Skin epidermis (tissue), 12 donors: ENCODE data around the gene AEBP1.
A peak's percentile ranks its signal among the peaks of the same experiment; 100 is the strongest.

Source experiments
- H3K27ac ChIP-seq, 21 experiments: fragments of 200-600 bp; sonication (generic) in 11 of 21; one replicate each; pipeline ENCODE4 v1.5.0; 2020; ENCODE audit warnings: mild to moderate bottlenecking in 3 of 21, inconsistent platforms in 2 of 21, moderate library complexity in 2 of 21
- H3K4me3 ChIP-seq, 7 experiments: fragments of 200-600 bp; sonication (generic) in 2 of 7; one replicate each; pipeline ENCODE4 v1.5.0; 2020; ENCODE audit warnings: inconsistent platforms in 2 of 7, mild to moderate bottlenecking in 2 of 7, moderate library complexity in 1 of 7

The AEBP1 gene

DNA sequence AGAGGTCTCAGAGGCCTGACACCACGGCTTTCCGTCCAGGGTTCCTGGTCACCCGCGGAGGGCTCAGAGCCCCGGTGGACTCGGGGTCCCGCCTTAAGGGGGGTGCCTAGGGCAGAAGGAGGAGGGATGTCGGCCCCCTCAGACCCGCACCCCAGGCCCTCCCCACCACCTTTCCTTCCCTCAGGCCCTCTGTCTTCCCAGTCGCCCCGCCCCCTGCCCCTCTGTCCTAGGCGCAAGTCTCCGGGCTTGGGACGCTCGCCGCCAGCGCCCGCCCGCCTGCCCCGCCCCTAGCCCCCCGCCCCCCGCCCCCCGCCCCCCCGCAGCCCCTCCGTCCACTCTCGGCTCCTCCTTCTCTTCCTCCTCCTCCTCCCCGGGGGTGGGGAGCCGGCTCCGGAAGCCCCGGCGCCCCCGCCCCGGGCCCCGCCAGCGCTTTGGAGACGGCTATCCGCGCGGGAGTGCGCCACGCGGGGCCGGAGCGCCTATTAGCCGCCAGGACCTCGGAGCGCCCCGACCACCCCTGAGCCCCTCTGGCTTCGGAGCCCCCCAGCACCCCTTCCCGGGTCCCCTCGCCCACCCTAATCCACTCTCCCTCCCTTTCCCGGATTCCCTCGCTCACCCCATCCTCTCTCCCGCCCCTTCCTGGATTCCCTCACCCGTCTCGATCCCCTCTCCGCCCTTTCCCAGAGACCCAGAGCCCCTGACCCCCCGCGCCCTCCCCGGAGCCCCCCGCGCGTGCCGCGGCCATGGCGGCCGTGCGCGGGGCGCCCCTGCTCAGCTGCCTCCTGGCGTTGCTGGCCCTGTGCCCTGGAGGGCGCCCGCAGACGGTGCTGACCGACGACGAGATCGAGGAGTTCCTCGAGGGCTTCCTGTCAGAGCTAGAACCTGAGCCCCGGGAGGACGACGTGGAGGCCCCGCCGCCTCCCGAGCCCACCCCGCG lies at the start of gene AEBP1:
AEBP1 (plus strand) TSS at position 423 of the 937 bp plus-strand sequence; CDS start at position 744, 321 bp downstream.
- Histone ChIP-seq H3K4me3 (peak within 1 kb of the TSS; percentile 42 to 60 (median 44)), H3K27ac (peak within 1 kb of the TSS; percentile 51 to 99 (median 91))

DNA sequence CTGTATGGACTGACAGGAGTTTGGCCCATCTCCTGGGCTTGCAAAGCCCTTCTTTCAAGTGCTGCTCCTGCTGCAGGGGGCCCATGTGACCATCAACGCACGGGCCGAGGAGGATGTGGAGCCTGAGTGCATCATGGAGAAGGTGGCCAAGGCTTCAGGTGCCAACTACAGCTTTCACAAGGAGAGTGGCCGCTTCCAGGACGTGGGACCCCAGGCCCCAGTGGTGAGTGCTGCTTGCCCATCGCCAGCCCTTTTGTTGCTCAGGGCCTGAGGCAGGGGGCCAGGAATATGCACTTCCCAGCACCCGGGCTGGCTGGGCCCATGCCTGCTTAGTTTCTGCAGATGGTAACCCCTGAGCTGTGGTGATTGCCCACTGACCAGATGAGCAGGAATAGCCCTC lies 47.5 kb upstream of the AEBP1 start:
- no peak overlapping the region for H3K27ac ChIP-seq
- no peak overlapping the region for H3K4me3 ChIP-seq

DNA sequence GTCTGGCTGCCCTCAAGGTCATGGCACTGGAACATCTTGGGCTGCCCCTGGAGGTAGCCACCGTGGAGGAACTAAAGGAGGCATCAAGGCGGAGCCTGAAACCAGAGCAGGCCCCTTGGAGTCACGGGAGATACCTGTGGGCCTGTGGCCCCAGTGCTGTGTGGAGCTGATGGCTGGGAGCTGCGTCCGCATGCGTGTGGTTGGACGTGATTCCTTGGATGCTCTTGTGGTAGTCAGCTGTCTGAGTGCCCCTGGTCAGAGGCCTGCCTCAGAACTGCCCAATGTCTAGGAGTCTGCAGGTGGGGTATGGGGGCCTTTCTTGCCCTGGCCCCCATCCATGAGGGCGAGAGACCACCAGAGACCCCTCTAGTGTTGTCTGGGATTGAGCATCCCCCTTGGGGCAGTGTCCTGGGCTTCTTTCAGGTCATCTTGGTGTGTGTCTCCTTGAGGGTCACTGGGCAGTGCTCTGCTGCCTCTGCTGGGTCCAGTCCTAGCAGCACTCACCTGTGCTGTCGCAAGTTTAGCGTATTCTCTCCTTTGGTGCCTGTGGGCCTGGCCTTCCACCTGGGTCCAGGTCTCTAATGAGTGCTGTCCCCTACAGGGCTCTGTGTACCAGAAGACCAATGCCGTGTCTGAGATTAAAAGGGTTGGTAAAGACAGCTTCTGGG lies 46.8 kb upstream of the AEBP1 start:
- Histone ChIP-seq H3K4me3 (no peak overlapping the region), H3K27ac (peak overlapping the region in 3 of 21 experiments; percentile 40 to 63 (median 50))

DNA sequence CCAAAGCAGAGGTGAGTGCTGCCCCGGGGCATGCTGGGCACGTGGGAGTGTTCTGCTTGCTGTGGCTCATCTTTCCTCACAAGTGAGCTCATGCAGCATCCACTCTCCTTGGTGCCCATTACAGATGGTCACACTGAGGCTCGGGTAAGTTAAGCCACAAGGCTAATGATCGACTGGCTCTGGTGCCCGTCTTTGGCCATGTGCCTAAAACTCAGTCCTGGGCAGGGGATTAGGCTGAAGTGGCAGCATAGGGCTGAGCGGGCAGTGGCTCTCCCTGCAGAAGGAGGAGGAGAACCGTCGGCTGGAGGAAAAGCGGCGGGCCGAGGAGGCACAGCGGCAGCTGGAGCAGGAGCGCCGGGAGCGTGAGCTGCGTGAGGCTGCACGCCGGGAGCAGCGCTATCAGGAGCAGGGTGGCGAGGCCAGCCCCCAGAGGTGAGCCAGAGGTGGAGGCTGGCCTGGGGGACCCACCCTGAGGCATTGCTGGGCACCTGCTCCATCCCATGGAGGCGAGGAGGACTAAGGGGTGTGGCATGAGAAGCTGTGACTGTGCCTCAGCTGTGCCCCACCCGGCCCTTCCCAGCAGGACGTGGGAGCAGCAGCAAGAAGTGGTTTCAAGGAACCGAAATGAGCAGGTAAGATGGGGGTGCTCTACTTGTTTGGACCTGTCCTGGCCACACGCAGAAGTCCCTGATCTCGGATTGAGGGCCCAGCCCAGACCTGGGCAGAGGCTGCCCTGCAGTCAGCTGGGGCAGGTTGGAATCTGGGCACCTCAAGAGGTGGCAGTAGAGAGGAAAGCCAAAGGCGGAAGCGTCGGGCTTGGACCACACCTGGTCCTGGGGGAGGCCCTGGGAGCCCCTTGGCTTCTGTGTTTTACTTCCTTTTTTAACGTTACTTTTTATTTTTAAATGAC lies 46.0 kb upstream of the AEBP1 start:
- no peak overlapping the region for H3K4me3 ChIP-seq

DNA sequence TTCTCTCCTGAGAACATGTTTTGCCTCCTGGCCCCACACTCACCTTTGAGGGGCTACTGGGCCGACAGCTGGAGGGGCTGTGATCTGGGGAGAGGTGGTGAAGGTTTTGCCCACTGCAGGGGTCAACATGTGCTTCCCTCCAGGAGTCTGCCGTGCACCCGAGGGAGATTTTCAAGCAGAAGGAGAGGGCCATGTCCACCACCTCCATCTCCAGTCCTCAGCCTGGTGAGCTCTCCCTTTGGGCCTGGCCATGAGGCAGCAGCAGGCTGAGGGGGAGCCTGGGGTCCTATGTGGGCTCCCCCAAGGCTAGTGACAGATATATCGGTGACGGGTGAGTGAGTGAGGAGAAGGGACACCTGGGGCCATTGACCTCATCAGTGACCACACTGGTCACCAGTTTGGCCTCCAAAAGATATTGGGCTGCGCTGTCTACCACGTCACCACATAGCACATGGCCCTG lies 45.4 kb upstream of the AEBP1 start:
- Histone ChIP-seq H3K27ac (peak overlapping the region in 9 of 21 experiments; percentile 16 to 63 (median 40)), H3K4me3 (no peak overlapping the region)

More for the DNA sequence above, 46.0 kb upstream of the AEBP1 start:
- peak overlapping the region in 10 of 21 experiments; percentile 16 to 63 (median 37) for H3K27ac ChIP-seq

DNA sequence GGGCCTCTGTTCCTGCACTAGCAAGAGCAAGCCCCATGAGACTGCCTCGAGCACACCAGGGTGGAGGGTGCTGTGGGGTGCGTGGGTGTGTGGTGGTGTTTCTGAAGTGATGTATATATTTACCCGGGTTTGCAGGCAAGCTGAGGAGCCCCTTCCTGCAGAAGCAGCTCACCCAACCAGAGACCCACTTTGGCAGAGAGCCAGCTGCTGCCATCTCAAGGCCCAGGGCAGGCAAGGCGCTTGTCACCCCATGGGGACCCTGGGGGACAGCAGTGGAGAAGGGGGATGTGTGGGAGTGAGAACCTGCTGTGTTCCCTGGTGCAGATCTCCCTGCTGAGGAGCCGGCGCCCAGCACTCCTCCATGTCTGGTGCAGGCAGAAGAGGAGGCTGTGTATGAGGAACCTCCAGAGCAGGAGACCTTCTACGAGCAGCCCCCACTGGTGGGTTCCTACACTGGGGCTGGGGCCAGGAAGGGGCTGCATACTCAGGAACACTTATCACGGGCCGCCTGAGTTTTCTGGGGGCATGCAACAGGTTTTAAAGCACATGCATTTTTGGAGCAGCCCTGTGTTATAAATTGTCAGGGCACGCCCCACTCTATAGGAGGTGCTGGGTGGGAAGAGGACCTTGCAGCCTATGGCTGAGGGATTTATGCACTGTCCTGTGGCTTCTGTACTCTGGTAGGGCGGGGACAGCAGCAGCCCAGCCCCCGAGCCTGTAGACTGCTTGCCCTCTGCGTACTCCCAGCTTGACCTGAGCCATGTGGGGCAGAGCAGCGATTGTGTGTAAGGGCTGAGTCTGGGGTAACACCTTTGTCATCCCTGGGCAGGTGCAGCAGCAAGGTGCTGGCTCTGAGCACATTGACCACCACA lies 44.7 kb upstream of the AEBP1 start:
- Histone ChIP-seq H3K4me3 (no peak overlapping the region), H3K27ac (peak overlapping the region in 2 of 21 experiments; percentile 23 to 40)

DNA sequence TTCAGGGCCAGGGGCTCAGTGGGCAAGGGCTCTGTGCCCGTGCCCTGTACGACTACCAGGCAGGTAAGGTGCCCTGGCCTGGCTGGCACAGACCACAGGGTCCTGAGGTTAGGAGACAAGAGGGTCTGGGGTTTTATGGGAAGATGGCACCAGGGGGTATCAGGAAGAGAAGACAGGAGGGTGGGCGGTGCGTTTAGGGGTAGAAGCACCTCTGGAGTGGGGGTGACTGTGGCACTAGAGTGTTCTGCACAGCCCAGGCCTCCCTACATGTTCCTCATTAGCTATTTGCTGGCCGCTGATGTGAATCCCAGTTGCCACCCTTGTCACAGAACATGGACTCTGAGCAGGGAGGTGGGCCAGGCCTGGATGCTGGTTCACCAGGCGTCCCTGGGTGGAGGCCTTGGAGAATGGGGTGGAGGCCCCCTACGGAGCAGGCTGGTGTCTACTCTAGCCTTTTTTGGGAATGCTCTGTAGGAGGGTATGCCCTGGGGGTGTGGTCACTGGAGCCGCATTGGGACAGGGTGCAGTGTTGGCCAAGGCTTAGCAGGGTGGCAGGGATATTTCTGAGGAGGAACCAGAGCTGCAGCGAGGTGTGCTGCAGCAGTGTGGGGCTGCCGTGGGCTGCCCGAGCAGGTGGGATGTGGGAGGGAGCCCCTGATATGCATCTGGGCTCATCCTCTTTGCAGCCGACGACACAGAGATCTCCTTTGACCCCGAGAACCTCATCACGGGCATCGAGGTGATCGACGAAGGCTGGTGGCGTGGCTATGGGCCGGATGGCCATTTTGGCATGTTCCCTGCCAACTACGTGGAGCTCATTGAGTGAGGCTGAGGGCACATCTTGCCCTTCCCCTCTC lies 43.8 kb upstream of the AEBP1 start:
- Histone ChIP-seq H3K27ac (no peak overlapping the region), H3K4me3 (no peak overlapping the region)

DNA sequence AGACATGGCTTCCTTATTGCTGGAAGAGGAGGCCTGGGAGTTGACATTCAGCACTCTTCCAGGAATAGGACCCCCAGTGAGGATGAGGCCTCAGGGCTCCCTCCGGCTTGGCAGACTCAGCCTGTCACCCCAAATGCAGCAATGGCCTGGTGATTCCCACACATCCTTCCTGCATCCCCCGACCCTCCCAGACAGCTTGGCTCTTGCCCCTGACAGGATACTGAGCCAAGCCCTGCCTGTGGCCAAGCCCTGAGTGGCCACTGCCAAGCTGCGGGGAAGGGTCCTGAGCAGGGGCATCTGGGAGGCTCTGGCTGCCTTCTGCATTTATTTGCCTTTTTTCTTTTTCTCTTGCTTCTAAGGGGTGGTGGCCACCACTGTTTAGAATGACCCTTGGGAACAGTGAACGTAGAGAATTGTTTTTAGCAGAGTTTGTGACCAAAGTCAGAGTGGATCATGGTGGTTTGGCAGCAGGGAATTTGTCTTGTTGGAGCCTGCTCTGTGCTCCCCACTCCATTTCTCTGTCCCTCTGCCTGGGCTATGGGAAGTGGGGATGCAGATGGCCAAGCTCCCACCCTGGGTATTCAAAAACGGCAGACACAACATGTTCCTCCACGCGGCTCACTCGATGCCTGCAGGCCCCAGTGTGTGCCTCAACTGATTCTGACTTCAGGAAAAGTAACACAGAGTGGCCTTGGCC lies 43.0 kb upstream of the AEBP1 start:
- no peak overlapping the region for H3K27ac ChIP-seq
- no peak overlapping the region for H3K4me3 ChIP-seq

DNA sequence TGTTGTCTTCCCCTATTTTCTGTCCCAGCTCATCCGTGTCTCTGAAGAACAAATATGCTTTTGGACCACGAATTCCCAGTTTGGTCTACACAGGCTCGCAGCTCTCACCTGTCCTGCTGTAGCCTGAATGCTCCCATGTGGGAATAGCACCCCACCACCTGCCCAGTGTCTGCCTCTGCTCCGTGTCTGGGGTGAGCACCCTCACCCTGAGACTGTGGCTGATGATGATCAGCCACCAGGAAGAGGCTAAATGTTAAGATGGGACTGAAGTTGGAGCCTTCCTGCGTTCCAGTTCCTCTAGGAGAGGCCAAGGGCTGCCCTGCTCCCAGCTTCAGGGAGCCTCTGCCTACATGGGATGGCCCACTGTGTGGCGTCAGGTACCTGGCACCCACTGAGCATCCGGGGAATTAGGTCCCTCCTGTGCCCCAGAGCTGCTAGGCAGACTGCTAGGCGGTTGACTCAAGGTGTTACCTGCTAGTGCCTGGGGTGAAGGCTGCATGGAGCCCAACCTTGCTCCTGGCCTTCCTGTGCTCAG lies 42.4 kb upstream of the AEBP1 start:
- Histone ChIP-seq H3K27ac (no peak overlapping the region), H3K4me3 (no peak overlapping the region)

DNA sequence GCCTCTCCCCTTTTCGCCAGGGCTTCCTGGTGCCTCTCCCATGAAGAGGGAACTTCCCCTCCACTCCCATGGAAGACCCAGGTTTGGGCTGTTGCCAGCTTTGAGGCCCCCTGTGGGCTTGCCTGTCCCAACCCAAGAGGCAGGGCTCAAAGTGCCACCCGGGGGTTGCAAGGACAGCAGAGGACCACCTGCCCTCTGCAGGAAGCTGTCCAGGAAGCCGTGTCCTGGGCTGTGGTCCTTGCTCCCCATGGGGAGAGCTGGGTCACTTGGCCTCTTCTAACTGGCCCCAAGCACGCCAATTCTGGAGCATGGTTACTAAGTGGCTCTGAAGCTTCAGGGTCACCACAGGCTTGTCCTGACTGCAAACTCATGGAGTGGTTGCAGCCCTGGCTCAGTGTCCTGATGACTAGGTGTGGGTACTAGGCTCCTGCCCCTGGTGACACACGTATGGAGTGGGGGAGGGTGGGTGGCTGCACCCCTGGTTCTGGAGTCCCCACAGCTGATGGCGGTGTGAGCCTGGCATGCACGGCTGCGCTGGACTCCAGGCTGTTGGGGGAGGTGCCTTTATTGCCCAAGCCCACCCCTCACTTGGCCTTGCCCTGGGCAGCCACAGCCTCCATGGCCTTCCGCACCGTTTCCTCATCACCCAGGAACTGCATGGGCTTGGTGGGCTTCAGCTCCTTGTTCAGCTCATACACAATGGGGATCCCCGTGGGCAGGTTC lies 41.8 kb upstream of the AEBP1 start:
- H3K27ac ChIP-seq, result no peak overlapping the region

DNA sequence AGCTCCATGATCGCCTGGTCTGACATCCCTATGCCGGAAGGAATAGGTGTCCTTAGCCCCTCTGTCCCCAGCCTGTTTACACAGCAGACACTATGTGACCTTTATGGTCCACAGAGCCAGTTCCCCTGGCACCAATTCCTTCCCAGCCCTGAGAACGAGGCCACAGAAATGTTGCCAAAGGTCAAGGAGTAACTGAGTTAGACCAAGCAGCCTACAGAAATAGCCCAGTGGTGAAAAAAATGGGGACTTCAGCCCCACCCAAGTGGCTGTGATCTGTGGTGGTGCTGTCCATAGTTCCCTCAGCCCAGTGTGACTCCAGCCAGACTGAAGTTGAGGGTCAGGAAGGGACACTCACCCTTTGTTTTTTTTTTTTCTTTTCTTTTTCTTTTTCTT lies 41.2 kb upstream of the AEBP1 start:
- H3K4me3 ChIP-seq, result no peak overlapping the region
- H3K27ac ChIP-seq, result no peak overlapping the region

More for the DNA sequence above, 41.8 kb upstream of the AEBP1 start:
- H3K4me3 ChIP-seq, result no peak overlapping the region

DNA sequence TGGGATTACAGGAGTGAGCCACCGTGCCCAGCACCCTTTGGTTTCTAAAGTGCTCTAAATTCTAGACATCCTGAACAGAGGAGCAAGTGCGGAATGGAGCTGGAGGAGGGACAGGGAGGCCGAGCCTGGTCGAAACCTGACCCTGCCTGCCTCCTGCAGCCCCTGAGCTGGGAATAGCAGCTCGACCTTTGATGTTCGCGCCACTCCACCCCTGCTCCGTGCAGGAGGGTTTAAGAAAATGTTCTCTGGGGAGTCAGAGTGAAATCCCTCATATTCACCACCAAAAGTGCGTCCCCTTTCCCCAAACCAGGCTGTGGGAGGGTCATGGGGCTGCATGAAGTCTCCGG lies 40.6 kb upstream of the AEBP1 start:
- no peak overlapping the region for H3K4me3 ChIP-seq
- no peak overlapping the region for H3K27ac ChIP-seq

DNA sequence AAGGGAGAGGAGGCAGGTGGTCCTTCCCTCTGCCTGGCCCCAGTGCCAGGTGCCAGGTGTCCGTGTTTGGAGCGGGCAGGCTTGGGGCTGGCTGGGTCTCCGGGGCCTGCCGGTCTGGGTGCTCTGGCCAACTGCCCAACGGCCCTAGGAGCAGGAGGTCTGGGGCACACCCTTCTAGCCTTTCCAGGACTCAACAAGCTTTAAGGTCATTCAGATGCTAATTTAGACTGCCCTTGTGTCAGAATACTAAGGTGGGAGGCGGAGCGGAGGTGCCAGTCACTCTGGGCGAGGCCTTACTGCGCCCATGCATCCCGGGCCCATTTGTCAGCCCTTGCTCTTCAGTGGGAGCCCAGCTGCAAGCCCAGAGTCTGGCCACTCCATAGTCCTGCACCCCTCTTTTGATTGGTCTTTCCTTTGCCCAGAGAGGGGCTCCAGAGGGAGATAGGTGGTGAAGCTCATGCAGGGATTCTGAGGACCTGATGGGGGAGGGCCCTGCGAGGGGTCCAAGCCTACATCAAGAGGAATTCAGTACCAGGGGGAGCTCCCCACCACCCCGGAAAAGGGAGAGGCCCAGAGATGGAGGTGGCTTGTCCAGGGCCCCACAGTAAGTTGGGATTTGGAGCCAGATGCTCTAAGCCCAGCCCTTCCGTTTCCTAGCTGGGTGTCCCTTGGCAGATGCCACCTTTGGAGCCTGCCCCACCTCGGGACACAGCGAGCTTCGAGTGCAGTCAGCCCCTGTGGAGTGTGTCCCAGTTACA lies 40.1 kb upstream of the AEBP1 start:
- H3K27ac ChIP-seq, result no peak overlapping the region
- no peak overlapping the region for H3K4me3 ChIP-seq

DNA sequence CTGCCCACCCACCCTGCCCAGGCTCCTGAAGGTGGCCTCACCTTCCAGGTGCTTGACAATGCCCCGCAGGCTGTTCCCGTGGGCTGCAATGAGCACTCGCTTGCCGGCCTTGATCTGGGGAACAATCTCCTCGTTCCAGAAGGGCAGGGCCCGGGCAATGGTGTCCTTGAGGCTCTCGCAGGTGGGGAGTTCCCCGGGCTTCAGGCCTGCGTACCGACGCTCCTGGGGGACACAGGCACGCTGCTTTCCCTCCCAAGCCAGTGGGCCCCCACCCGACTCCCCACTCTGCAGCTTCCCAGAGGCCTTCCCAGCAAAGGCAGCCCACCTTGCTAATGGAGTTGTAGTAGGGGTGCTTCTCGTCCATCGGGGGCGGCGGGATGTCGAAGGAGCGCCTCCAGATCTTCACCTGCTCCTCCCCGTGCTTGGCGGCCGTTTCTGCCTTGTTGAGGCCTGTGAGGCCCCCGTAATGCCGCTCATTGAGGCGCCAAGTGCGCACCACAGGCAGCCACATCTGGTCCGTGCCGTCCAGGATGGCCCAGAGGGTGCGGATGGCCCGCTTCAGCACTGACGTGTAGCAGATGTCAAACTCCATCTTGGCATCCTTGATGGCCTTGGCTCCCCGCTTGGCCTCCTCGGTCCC lies 39.2 kb upstream of the AEBP1 start:
- no peak overlapping the region for H3K4me3 ChIP-seq
- H3K27ac ChIP-seq, result peak overlapping the region in 1 of 21 experiments; percentile 35

DNA sequence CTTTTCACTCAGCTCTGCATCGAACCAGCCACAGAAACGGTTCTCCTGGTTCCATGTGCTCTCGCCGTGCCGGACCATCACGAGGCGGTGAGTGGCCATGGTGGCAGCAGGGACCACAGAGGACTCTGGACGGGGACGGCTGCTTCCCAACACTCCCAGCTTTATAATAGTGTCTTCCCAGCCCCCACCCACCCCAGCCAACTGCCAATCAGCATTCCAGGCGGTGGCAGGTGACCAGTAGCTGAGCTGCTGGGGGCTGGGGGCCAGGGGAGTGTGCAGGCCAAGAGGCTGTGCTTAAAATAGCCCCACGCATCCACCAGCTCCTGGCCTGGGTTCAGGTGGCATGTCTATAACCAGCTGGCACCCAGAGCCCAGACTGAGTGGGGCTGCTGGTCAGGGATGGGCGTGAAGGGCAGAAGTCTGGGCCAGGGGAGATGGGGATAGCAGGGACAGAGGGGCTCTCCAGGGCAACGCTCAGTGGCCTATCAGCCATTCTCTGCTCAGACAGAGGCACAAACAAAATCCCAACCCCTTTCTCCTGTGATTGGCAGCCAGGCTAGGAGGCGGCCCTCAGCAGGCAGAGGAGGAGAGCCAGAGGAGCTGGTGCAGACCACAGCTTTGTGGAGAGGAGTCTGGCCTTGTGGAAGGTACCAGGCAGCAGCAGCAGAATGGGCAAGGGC lies 38.6 kb upstream of the AEBP1 start, which contains the start of gene PGAM2:
PGAM2 (minus strand) TSS at position 137 of the 680 bp plus-strand sequence; CDS start at position 99, 38 bp downstream.
- Histone ChIP-seq H3K4me3 (no peak within 1 kb of the TSS), H3K27ac (peak within 1 kb of the TSS in 1 of 21 experiments; percentile 35)
